ENCODE data around the gene CACNA1C.

- no peak for TF ChIP-seq POLR2AphosphoS5 (IDR thresholded peaks at IDR 0.05)
- TF ChIP-seq, protein P1, sequence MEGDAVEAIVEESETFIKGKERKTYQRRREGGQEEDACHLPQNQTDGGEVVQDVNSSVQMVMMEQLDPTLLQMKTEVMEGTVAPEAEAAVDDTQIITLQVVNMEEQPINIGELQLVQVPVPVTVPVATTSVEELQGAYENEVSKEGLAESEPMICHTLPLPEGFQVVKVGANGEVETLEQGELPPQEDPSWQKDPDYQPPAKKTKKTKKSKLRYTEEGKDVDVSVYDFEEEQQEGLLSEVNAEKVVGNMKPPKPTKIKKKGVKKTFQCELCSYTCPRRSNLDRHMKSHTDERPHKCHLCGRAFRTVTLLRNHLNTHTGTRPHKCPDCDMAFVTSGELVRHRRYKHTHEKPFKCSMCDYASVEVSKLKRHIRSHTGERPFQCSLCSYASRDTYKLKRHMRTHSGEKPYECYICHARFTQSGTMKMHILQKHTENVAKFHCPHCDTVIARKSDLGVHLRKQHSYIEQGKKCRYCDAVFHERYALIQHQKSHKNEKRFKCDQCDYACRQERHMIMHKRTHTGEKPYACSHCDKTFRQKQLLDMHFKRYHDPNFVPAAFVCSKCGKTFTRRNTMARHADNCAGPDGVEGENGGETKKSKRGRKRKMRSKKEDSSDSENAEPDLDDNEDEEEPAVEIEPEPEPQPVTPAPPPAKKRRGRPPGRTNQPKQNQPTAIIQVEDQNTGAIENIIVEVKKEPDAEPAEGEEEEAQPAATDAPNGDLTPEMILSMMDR (IDR thresholded peaks at IDR 0.05) = no peak
Measured at GRCh38 chr12:2445968-2446367, 393.2 kb downstream of the CACNA1C start.
